GM10248 (cell line): ENCODE data around the gene CWF19L1.
"Not testable (repeated sequence)": the region's sequence is repeated elsewhere in the genome, so short reads cannot be mapped to it uniquely, and the experiment has no call there.

Experiments
- CTCF ChIA-PET: fragments of 300-600 bp; sonication (Branson Sonifier 250); formaldehyde crosslinking; extraction: SDS; loops from one replicate; lab custom pipeline; 2021; ENCODE audit warnings: antibody characterized with exemption; lab: Yijun Ruan, JAX
- POLR2A ChIA-PET: fragments of 350-650 bp; sonication (Branson Sonifier 250); formaldehyde crosslinking; extraction: SDS; loops from one replicate; lab custom pipeline; 2020; ENCODE audit warnings: antibody characterized with exemption; lab: Yijun Ruan, JAX
- DNase-seq: peaks from one replicate; pipeline ENCODE4 v3.0.0; 2012; ENCODE audit errors: extremely low spot score
- CTCF ChIP-seq: IDR thresholded peaks from 2 replicates; pipeline ENCODE4 v1.5.1; 2012; ENCODE audit warnings: mild to moderate bottlenecking, low read depth; ENCODE audit errors: extremely low read depth, missing control alignments, control extremely low read depth

The CWF19L1 gene

GRCh38 chr10:100288196-100288595 lies 20.8 kb upstream of the CWF19L1 start:
- CTCF ChIA-PET, result interaction anchor here (0.9 to 2.3 kb wide), 2 partner anchors 10 to 14 kb away, joined by 3 to 7 read pairs; no protein-coding TSS in a partner anchor
- TF ChIP-seq CTCF, result no peak
- no peak for DNase-seq
- POLR2A ChIA-PET, result no interaction called here

- POLR2A ChIA-PET, result interaction anchor here (1.0 kb wide), 1 partner anchor 9 kb away, joined by 3 read pairs; no protein-coding TSS in a partner anchor
- TF ChIP-seq CTCF, result no peak
- DNase-seq, result no peak
- CTCF ChIA-PET, result interaction anchor here (2.3 kb wide), 1 partner anchor 11 kb away, joined by 7 read pairs; no protein-coding TSS in a partner anchor
Measured at GRCh38 chr10:100287756-100288155, 20.3 kb upstream of the CWF19L1 start.

- ChIA-PET POLR2A (interaction anchor here (0.5 to 1.0 kb wide), 2 partner anchors 11 to 48 kb away, joined by 3 to 8 read pairs; no protein-coding TSS in a partner anchor), CTCF (interaction anchor here (0.8 to 2.4 kb wide), 4 partner anchors 12 to 88 kb away, joined by 3 to 7 read pairs (median 5); no protein-coding TSS in a partner anchor)
- peak; percentile 16 for TF ChIP-seq CTCF
- peak; percentile 98 for DNase-seq
Measured at GRCh38 chr10:100286051-100287033, 18.9 kb upstream of the CWF19L1 start, which contains the start of gene BLOC1S2. Gene BLOC1S2, minus strand, starts transcription at chr10:100286680. Its CDS starts 21 bp downstream, at chr10:100286659.

GRCh38 chr10:100285326-100285725 lies 17.9 kb upstream of the CWF19L1 start:
- CTCF ChIA-PET, result interaction anchor here (0.8 to 2.4 kb wide), 3 partner anchors 11 to 15 kb away, joined by 3 to 7 read pairs (median 3); no protein-coding TSS in a partner anchor
- not testable (repeated sequence) for DNase-seq
- POLR2A ChIA-PET, result interaction anchor here (0.7 kb wide), 1 partner anchor 88 kb away, joined by 3 read pairs; no protein-coding TSS in a partner anchor

- no peak for DNase-seq
- ChIA-PET POLR2A (no interaction called here), CTCF (interaction anchor here (1.3 to 1.4 kb wide), 2 partner anchors 11 to 18 kb away, joined by 3 read pairs; no protein-coding TSS in a partner anchor)
- no peak for TF ChIP-seq CTCF
Measured at GRCh38 chr10:100282907-100283306, 15.5 kb upstream of the CWF19L1 start.

- DNase-seq, POLR2A ChIA-PET, CTCF ChIA-PET: not testable (repeated sequence)
Measured at GRCh38 chr10:100276971-100277370, 9.5 kb upstream of the CWF19L1 start.

- DNase-seq, result no peak
- ChIA-PET POLR2A (no interaction called here), CTCF (interaction anchor here (1.5 kb wide), 1 partner anchor 17 kb away, joined by 3 read pairs; no protein-coding TSS in a partner anchor)
- TF ChIP-seq CTCF, result no peak
Measured at GRCh38 chr10:100265821-100266485, 1.5 kb downstream of the CWF19L1 start.
